ENCODE measurements around the gene HAUS3. TPM values are rescaled to one million over a fixed set of nuclear protein-coding genes. Genes with fewer than 3 reads are reported as not detected.

Gene HAUS3
- total RNA-seq, 1 donor = 18.9 TPM

DNA sequence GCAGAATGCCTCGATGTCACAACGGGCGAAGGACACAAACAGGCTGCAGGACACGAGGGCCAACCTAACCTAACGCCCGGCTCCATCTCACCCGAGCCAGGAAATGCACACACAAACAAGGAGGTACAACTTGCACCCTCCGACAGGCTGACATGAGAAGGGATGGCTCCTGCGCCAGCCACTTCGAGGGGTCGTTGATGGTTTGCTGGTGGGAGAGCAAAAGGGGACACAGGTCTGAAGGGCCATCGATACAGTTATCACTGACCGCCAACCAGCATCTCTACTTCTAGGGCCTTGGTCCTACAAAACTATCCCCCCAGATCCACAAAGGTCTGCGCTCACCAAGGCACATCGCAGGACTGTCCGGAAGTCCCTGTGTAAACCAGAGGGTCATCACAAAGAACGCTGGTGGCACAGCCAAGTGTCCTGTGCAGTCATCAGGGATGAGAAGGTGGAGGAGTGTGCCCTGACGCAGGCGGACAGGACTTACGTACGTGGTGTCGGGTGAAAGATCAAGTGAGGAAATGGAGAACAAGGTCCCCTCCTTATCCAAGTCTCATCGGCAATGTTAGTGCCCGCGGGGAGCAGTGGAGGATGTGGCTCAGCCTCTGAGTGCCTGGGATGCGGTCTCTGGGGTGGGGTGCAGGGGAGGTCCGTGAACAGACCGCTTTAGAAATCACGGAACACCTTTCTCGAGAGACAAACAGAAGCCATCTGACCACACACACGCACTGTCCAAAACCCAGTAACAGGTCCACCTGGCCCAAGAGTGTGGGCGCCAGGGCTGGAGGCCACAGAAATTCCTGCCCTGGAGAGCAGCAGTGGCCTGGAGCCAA, 13.0 kb upstream of the HAUS3 start:
- TF ChIP-seq, protein P1, sequence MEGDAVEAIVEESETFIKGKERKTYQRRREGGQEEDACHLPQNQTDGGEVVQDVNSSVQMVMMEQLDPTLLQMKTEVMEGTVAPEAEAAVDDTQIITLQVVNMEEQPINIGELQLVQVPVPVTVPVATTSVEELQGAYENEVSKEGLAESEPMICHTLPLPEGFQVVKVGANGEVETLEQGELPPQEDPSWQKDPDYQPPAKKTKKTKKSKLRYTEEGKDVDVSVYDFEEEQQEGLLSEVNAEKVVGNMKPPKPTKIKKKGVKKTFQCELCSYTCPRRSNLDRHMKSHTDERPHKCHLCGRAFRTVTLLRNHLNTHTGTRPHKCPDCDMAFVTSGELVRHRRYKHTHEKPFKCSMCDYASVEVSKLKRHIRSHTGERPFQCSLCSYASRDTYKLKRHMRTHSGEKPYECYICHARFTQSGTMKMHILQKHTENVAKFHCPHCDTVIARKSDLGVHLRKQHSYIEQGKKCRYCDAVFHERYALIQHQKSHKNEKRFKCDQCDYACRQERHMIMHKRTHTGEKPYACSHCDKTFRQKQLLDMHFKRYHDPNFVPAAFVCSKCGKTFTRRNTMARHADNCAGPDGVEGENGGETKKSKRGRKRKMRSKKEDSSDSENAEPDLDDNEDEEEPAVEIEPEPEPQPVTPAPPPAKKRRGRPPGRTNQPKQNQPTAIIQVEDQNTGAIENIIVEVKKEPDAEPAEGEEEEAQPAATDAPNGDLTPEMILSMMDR (IDR thresholded peaks at IDR 0.05; ENCODE audit: insufficient read depth, low read length) = no peak
- no peak overlapping the region for H3K4me3 ChIP-seq (ENCODE audit: low read depth, low read length)
- no peak for DNase-seq (ENCODE audit: low read depth)

DNA sequence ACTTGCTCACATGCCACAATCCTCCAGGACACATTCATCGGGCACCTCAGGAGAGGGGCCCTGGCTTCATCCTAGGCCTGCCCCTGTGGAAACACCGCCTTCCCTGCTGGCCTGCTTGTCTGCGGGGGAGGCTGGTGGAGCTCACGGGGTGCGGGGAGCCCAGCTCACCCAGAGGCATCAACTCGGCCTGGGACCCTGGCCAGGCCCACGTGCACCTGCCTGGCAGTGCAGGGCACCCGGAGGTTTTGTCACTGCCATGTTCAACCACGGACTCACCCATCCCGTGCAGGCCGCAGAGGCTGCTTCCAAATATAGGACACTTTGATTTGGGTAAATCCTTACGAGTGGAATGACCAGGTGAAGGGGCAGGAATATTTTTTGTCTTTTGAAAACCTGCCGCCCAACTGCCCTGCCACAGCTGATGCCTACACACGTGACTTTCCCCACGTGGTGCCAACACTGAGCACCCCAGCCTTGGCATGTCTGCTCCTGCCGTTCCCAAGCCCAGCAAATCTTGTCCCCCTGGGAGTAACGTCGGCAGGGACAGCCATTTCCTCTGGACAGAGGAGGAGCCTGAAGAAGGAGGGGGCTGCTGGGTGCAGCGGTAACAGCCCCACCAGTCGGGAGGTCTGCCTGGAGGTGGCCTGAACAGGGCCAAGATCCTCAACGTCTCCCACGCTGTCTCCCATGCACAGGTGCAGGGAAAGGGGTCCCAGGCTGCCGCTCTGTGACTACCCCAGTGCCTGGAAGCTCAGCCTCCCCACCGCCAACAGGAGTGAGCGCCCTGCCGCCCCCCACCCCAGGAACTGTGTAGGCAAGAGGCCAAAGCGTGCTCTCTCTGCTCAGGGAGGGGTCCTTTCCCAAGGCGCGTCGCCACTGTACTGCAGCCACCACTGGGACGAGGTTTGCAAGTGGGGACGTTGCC, 11.5 kb upstream of the HAUS3 start:
- TF ChIP-seq, protein P1 (IDR thresholded peaks at IDR 0.05; ENCODE audit: insufficient read depth, low read length) = no peak
- DNase-seq (ENCODE audit: low read depth) = no peak

DNA sequence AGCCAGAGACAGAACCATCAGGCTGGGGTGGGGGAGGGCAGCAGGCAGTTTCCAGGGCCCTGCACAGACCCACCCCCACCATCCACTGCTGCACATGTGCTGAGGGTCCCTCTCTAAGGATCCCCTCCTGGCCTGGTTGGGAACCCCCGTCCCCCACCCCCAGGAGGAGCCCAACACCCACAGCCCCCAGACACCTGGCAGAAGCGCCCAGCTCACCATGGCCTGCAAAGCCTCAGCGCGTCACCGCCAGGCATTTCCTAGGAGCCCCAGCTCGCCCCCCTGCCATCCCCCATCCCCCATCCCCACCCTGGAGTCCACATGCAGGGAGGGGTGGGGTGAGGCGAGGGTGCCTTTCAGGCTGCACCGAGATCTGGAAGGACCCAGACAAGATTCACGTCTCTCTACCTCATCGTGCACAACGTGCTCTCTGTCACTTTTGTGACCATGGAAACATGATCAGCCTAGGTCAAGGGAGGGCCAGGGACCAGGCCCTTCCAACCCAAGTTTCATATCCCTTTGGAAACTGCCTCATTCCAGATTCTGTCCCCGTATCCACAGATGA, 10.7 kb upstream of the HAUS3 start:
- TF ChIP-seq, protein P1 (IDR thresholded peaks at IDR 0.05; ENCODE audit: insufficient read depth, low read length) = no peak

More for the DNA sequence above, 11.5 kb upstream of the HAUS3 start:
- no peak overlapping the region for H3K4me3 ChIP-seq (ENCODE audit: low read depth, low read length)

DNA sequence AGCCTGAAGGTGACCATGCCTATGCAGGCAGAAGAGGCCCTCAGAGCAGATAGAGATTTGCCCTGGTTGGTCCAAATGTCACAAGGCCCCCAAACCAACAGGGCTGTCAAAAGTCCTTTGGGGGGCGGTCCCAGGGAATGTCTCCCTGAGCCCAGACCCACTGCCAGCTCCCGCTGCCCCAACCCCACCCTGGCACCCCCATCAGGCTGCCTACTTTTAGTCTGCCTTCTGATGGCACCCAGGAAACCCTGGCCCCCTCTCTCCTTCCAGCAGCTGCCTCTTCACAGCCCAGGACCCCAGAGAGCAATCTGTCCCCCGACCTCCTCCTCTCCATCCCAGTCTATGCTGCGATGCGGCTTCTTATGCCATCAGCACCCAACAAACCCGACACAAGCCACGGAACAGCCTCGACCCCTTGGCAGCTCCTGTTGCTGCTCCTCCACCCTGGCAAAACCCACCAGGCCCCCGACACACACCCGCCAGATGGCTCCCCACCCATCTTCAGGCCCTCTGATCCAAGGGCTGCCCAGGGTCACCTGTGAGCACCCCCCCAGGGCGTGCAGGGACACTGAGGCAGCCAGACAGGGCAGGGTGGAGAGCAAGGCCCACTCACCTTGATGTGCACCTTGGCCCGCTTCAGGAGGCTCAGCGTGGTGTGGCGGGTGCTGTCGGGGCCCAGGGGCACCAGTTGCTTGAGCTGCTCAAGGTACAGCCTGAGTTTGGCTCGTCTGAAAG, 10.0 kb upstream of the HAUS3 start:
- TF ChIP-seq, protein P1 (IDR thresholded peaks at IDR 0.05; ENCODE audit: insufficient read depth, low read length) = no peak
- no peak overlapping the region for H3K4me3 ChIP-seq (ENCODE audit: low read depth, low read length)
- no peak for DNase-seq (ENCODE audit: low read depth)

More for the DNA sequence above, 10.7 kb upstream of the HAUS3 start:
- H3K4me3 ChIP-seq (ENCODE audit: low read depth, low read length) = no peak overlapping the region
- no peak for DNase-seq (ENCODE audit: low read depth)

DNA sequence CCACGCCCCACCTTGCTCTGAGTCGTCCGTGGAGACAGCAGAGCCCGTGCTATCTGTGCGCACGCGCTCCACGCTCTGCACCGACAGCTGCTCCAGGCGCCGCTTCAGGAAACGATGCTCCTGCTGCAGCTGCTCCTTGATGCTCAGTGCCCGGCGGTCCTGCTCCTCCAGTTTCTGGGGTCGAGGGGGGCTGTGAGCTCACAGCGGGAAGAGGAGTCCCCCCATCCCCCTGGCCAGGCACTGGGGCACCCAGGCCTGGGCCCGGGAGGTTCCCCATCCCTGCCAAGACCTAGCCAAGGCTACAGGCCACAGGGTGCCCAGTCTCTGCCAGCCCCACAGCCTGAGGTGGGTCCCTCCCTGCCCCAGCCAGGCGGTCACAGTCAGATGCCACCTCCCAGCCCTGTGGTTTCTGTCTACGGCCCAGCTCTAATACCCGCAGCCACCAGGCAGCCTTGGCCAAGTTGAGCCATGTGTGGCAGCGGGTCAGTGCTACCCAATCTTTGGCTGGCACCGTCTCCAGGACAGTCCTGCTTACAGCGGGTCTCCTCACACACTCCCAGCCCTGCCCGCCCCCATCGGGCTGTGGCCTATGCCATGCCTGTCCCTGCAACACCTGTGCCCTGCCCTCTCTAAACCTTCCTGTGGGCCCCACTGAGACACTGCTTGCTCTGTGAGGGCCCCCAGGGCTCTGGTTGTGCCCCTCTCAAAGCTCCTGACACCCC, 9.3 kb upstream of the HAUS3 start:
- DNase-seq (ENCODE audit: low read depth) = no peak
- H3K4me3 ChIP-seq (ENCODE audit: low read depth, low read length) = no peak overlapping the region
- TF ChIP-seq, protein P1 (IDR thresholded peaks at IDR 0.05; ENCODE audit: insufficient read depth, low read length) = no peak
